ENCODE data around the gene DUOXA1. TPM values are rescaled to one million over a fixed set of nuclear protein-coding genes. Genes with fewer than 3 reads are reported as not detected.
"Not testable (repeated sequence)": the region's sequence is repeated elsewhere in the genome, so short reads cannot be mapped to it uniquely, and the experiment has no call there.

The DUOXA1 gene
- polyA plus RNA-seq, 1 of the 3 experiments (the other 2 are of a cell fraction), result 0.02 TPM

DNA sequence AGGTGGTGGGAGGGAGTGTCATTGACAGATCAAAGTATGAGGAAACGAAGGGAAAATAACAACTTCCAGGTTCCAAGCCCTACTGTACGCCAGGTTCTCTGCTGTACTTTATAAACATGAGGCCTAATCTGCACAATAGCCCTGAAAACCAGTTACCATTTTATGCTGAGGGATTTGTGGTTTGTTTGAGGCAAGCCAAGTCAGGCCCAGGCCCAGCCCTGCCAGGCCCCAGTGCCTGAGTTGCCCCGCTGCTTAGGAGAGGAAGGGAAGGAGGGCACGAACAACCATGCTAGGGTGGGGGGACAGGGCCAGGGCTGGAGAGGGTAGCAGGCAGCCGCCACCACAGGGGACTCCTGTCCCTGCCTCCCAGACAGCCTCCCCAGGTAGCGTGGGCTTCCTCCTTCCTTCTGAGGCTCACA, 59.7 kb downstream of the DUOXA1 start:
- H3K4me3 ChIP-seq (ENCODE audit: low read depth in 2 of 2, low read length in 1 of 2); POLR2A ChIA-PET; H3K79me2 ChIP-seq (ENCODE audit: insufficient read depth); H3K4me1 ChIP-seq (ENCODE audit: control insufficient read depth in 1 of 2, insufficient read depth in 2 of 2, low read depth in 1 of 2, low read length in 1 of 2); H3F3A ChIP-seq (replicated peaks; ENCODE audit: insufficient read depth); H3K9ac ChIP-seq; H3K27me3 ChIP-seq (ENCODE audit: insufficient read depth); DNase-seq; H3K4me2 ChIP-seq; H3K36me3 ChIP-seq (replicated peaks in 1 of 2; ENCODE audit: control insufficient read depth in 1 of 2, insufficient read depth in 2 of 2, low read length in 1 of 2); CTCF ChIA-PET; H2AFZ ChIP-seq (ENCODE audit: low read depth); H3K27ac ChIP-seq (ENCODE audit: low read depth in 2 of 2, low read length in 1 of 2); H4K20me1 ChIP-seq (ENCODE audit: insufficient read depth); H3K9me2 ChIP-seq; H3K9me3 ChIP-seq: not testable (repeated sequence)
- 86% methylated on average over 3 of the region's 6 CpGs for WGBS (ENCODE audit: low lambda C conversion rate)

Other genes with a start within 250 kb of the DUOXA1 start
- gene TERB2, start 173.2 kb downstream of the DUOXA1 start, polyA plus RNA-seq (2012; rRNA removed), result not detected in 2 replicates
- gene SORD, start 106.7 kb downstream of the DUOXA1 start, polyA plus RNA-seq (2012; rRNA removed), result 35.1 and 40.8 TPM in 2 replicates
- gene DUOX2, start 15.7 kb downstream of the DUOXA1 start, polyA plus RNA-seq (2012; rRNA removed), result 0.02 TPM in 1 of 2 replicates, not detected in the other
- gene DUOXA2, start 15.6 kb downstream of the DUOXA1 start, polyA plus RNA-seq (2012; rRNA removed), result not detected in 2 replicates
- not detected in 2 replicates for gene DUOX1, start 115 bp upstream of the DUOXA1 start, polyA plus RNA-seq (2012; rRNA removed)
- 4.4 and 5.5 TPM in 2 replicates for gene SHF, start 58.1 kb upstream of the DUOXA1 start, polyA plus RNA-seq (2012; rRNA removed)
- not detected in 2 replicates for gene SLC28A2, start 122.4 kb upstream of the DUOXA1 start, polyA plus RNA-seq (2012; rRNA removed)
- gene GATM, start 248.7 kb upstream of the DUOXA1 start, polyA plus RNA-seq (2012; rRNA removed), result 0.54 and 0.58 TPM in 2 replicates